ENCODE measurements around the gene GPR15.

Gene GPR15

DNA sequence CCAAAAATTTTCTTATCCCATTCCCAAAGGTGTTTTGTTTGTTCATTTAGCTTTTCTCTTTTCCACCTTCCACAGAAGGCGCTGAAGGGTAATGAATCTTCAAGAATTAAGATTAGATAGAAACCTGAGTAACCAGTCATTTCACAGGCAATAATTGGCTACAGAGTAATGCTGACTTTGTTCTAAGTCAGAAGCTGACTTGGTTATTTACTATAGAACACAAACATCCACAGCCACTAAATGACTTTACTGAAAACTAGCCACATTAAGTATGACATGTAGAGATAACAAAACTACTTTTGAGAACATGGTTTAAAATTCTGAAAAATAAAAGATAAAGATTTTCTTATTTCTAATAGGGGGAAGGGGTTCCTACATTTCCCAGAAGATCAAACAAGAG lies 16.8 kb upstream of the GPR15 start:
- CTCF ChIA-PET: no interaction called here
- no peak for DNase-seq (ENCODE audit: low spot score)
- H3K27ac ChIP-seq: no peak overlapping the region
- TF ChIP-seq, protein P1, sequence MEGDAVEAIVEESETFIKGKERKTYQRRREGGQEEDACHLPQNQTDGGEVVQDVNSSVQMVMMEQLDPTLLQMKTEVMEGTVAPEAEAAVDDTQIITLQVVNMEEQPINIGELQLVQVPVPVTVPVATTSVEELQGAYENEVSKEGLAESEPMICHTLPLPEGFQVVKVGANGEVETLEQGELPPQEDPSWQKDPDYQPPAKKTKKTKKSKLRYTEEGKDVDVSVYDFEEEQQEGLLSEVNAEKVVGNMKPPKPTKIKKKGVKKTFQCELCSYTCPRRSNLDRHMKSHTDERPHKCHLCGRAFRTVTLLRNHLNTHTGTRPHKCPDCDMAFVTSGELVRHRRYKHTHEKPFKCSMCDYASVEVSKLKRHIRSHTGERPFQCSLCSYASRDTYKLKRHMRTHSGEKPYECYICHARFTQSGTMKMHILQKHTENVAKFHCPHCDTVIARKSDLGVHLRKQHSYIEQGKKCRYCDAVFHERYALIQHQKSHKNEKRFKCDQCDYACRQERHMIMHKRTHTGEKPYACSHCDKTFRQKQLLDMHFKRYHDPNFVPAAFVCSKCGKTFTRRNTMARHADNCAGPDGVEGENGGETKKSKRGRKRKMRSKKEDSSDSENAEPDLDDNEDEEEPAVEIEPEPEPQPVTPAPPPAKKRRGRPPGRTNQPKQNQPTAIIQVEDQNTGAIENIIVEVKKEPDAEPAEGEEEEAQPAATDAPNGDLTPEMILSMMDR (conservative IDR thresholded peaks at IDR 0.05; ENCODE audit: low read depth): no peak
- POLR2A ChIA-PET (ENCODE audit: low non-redundant PET): no interaction called here

DNA sequence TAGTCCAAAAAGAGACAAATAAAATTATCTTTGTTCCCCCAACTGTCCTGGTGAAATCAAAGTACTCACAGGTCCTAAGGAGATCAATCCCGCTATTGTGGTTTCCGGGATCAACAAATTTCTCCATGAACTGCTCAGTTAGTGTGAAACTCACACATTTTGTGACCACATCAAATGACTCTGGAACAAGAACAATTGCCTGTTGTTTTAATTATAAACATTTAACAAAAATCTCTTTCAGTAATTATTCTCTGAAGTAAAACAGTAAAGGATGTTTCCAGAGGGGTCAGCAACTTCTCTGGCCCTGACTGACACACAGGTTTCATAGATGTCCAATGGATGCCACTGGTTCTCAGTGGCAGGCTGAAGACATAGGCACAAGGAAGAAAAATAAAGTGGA lies 13.0 kb upstream of the GPR15 start:
- DNase-seq (ENCODE audit: low spot score): no peak
- ChIA-PET POLR2A (ENCODE audit: low non-redundant PET) (no interaction called here), CTCF (no interaction called here)
- TF ChIP-seq, protein P1 (conservative IDR thresholded peaks at IDR 0.05; ENCODE audit: low read depth): no peak
- no peak overlapping the region for H3K27ac ChIP-seq

- TF ChIP-seq, protein P1 (conservative IDR thresholded peaks at IDR 0.05; ENCODE audit: low read depth): no peak
- ChIA-PET CTCF (interaction anchor here (1.0 kb wide), 1 partner anchor 83 kb away, joined by 3 read pairs; no protein-coding TSS in a partner anchor), POLR2A (ENCODE audit: low non-redundant PET) (no interaction called here)
- H3K27ac ChIP-seq: no peak overlapping the region
- DNase-seq (ENCODE audit: low spot score): no peak
Observed at GRCh38 chr3:98519351-98519750, 12.4 kb upstream of the GPR15 start.

- peak; percentile 59 for DNase-seq (ENCODE audit: low spot score)
- peak overlapping the region; percentile 95 for H3K27ac ChIP-seq
- POLR2A ChIA-PET (ENCODE audit: low non-redundant PET): no interaction called here
- CTCF ChIA-PET: no interaction called here
- TF ChIP-seq, protein P1 (conservative IDR thresholded peaks at IDR 0.05; ENCODE audit: low read depth): no peak
Observed at GRCh38 chr3:98521897-98522543, 9.8 kb upstream of the GPR15 start.

- CTCF ChIA-PET: no interaction called here
- peak within 1 kb of the TSS; percentile 95 for H3K27ac ChIP-seq
- POLR2A ChIA-PET (ENCODE audit: low non-redundant PET): no interaction called here
- TF ChIP-seq, protein P1 (conservative IDR thresholded peaks at IDR 0.05; ENCODE audit: low read depth): no peak
- peak; percentile 96 for DNase-seq (ENCODE audit: low spot score)
Observed at GRCh38 chr3:98522544-98523281, 9.1 kb upstream of the GPR15 start, which contains the start of gene CLDND1. Gene CLDND1, minus strand, starts transcription at chr3:98522902. Its CDS starts 1,478 bp downstream, at chr3:98521424.

- POLR2A ChIA-PET (ENCODE audit: low non-redundant PET): no interaction called here
- no peak overlapping the region for H3K27ac ChIP-seq
- TF ChIP-seq, protein P1 (conservative IDR thresholded peaks at IDR 0.05; ENCODE audit: low read depth): no peak
- DNase-seq (ENCODE audit: low spot score): no peak
- CTCF ChIA-PET: no interaction called here
Observed at GRCh38 chr3:98525494-98525893, 6.3 kb upstream of the GPR15 start.
